ENCODE data around the gene PLCB2.

PLCB2 gene

GRCh38 chr15:40301467-40302179 is 6.1 kb downstream of the PLCB2 start:
- DNase-seq: no peak

- no peak for DNase-seq
Measured at GRCh38 chr15:40300771-40301170, 7.0 kb downstream of the PLCB2 start.

DNA sequence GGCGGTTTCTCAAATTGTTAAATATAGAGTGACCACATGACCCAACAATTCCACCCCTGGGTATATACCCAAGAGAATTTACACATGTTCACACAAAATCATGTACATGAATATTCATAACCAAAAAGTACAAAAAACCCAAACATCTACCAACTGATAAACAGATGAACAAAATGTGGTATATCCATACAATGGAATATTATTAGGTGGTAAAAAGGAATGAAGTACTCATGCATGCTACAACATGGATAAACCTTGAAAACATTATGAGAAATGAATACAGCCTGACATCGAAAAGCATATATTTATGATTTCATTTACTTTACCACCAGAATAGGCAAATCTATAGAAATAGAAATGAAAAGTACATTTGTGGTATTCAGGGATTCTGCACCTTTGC is 7.4 kb downstream of the PLCB2 start:
- no peak for DNase-seq

DNA sequence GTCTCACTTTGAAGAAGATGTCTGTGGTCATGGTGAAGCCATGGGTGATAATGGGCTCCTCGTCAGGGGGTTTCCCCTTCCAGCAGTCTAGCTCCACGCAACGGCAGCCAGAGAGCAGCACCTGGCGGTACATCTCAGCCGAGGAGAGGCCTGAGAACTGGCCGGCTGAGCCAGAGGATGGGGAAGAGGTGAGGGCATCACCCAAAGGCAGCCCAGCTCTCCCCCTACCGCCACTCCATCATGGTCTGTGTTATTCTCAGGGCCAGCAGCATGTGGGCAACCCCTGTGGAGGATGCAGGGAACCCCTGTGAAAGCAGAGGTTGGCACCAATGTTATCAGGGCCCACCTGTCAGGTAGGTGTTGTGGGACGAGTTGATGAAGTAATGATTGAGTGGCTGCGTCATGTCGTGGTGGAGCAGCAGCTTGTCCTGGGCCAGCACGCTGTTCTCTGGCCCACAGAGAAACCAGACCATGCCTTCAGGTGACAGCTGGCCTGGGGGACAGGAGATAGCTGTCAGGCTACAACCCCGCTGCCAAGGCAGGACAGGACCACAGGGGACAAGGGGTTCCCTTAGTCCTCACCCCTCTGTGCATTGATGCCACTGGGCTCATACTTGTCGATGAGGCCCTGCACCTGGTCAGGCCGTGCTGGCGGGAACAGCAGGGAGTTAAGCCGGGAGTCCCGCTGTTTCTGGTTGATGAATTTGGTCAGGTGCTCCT is 9.4 kb downstream of the PLCB2 start:
- no peak for DNase-seq

GRCh38 chr15:40297356-40297755 is 10.4 kb downstream of the PLCB2 start:
- no peak for DNase-seq

GRCh38 chr15:40296561-40297230 is 11.0 kb downstream of the PLCB2 start:
- no peak for DNase-seq

- no peak for DNase-seq
Measured at GRCh38 chr15:40295877-40296560, 11.7 kb downstream of the PLCB2 start.

GRCh38 chr15:40295297-40295696 is 12.4 kb downstream of the PLCB2 start:
- DNase-seq: no peak

DNA sequence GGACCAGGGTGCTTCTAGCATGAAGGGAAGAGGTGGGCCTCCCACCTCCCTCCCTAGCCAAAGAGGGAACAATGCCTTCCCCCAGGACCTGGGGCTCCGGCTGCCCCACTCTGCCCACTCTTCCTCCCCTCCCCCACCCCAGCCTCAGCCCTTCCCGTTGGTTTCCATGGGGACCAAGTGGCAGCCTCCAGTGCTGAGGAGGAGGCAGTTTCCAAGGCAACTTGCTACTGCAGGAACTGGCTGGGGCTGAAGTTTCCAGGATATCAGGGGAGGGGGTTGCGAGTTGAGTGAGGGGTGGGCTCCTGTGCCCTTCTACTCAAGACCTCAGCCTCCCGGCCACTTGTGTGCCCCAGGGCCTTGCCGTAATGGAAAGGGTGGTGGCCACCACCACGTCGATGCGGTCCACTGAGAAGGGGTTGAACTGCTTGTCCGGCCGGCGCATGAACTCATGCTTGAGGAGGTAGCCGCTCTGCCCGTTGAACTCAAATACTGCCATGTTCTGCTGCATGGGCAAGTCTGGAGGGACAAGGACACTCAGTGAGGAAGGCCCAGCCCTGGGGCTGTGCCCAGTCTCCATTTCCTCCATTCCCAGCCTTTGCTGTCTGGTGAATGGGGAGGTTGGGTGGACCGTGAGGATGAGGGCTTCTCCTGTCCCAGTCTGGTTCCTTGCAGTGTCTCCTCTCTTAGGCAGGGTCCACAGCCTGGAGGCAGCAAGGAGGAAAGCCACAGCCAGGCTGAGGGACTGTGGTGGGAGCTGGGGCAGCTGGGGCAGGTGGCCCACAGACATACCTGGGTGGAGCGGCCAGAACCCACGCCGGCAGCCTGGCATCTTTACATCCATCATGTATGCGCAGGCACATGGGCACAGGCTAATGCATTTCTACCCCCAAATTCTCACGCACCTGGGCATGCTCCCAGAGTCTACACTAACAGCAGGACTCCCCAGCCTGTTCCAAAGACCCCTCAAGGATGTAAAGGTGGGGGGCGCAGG is 13.5 kb downstream of the PLCB2 start:
- DNase-seq: no peak

DNA sequence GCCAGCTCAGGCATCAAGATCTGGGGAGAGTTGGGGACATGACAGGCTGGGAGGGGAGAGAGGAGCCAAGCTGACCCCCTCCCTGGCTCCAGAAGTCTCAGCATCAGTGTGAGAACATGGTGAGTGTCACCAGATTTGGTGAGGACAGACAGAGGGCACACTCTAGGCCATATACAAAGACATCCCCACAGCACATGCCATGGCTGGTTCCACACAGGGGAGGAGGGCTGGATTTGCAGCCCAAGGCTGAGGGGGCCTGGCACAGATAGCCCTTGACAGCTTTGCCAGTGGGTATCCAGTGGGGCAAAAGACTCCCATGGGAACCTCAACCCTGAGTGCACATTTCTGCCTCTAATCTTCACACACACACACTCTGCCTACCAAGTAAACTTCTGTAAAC is 14.7 kb downstream of the PLCB2 start:
- DNase-seq: no peak

DNA sequence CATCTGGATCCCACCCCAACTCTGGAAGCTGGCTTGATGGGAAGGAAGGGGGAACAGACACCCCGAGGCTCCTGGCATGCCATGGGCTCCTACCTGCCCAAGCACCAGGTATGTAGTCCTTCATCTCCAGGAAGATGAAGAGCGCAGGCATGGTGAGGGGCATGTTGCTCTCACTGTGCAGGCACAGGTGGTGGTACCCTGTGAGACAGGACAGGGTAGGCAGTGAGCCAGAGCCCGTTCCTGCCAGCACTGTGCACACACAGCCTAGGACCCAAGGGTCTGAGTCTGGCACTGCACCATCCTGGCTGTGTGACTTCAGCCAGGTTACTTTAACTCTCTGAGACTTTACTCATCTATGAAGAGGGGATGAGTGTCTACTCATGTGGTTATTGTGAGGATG is 15.5 kb downstream of the PLCB2 start:
- DNase-seq: no peak

DNA sequence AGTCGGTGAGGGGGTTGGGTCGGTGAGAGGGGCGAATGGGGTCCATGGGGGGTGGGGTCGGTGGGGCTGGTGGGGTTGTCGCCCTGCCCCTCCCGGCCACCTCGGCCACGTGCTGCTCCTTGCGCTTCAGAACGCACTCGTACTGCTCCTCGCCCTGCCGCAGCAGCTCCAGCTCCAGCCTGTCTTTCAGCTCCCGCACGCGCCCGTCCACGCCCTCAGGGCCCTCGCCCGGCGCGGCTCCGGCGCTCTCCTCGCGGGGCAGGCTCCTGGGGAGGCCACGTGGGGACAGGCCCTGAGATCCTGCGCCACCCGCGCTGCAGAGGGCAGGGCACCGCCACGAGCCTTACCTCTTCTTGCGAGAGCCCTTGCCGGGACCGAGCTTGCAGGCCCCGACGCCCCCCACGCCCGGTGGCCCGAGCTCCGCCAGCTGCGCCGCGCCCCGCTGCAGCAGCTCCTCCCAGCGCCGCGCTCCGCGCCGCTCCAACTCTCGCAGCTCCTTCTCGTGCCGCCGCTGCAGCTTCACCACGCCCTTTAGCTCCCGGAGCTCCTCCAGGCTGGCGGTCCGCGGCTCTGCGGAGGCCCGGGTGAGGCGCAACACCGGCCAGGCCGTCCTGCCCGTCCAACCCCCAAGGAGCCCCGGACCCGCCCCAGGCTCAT is 16.7 kb downstream of the PLCB2 start:
- peak; percentile 56 for DNase-seq

- no peak for DNase-seq
Measured at GRCh38 chr15:40290545-40290917, 17.2 kb downstream of the PLCB2 start.

GRCh38 chr15:40289140-40289775 is 18.5 kb downstream of the PLCB2 start:
- DNase-seq: no peak

- no peak for DNase-seq
Measured at GRCh38 chr15:40287968-40288367, 19.8 kb downstream of the PLCB2 start.

GRCh38 chr15:40287505-40287904 is 20.2 kb downstream of the PLCB2 start:
- DNase-seq: no peak

DNA sequence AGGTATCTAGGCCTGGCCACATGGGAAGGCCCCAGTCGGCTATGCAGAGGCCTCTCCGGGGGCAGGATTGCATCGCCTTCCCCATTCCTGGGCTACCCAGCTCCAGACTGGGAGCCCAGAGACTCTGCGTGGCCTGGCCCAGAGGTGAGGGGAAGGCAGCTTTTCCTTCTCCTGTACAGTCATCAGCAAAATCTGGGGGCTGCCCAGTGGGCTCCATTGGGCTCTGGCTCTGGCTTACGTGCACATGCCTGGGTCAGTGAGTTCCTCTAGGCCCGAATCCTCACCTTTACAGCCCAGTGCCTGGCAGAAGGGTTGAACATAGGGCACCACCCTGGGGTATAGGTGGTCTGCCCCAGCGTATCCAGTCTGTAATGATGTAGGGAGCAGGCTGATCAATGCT is 20.9 kb downstream of the PLCB2 start:
- DNase-seq: no peak

DNA sequence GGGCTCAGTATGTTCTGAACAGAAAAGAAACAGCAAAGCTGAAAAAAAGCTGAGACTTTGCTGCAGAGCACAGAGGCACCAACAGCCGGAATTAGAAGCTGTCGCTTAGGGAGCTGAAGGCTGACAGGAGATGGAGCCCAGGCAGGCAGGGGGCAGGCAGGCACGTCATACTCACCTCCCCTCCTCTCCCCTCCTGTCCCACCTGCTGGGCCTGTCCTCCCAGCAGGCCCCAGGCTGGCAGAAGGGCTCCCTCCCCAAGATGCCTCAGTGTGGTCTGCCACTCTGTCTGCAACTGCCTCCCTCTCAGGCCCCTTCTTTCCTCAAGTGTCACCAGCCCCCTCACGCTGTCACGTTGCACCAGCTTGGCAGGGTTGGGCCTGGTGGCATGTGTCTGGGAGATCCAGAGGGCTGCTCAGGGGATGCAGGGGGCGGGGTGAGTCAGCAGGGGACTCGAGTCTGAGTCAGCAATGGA is 21.6 kb downstream of the PLCB2 start:
- no peak for DNase-seq

GRCh38 chr15:40285554-40286011 is 22.2 kb downstream of the PLCB2 start:
- no peak for DNase-seq

- DNase-seq: no peak
Measured at GRCh38 chr15:40285151-40285550, 22.6 kb downstream of the PLCB2 start.

Measured in NCI-H1105 (cell line).